Mucosa of rectum (tissue), 2 donors: Measurements from ENCODE around the gene SMARCB1.

Experiments
- H3K27ac ChIP-seq, 2 donors: one replicate each; pipeline ENCODE4 v1.7.0; 2013; ENCODE audit warnings: inconsistent platforms in 2 of 2, low read depth in 2 of 2, low read length in 2 of 2
- H3K27me3 ChIP-seq, 2 donors: one replicate each; pipeline ENCODE4 v1.7.0; 2013; ENCODE audit warnings: low read length in 2 of 2; ENCODE audit not compliant: control insufficient read depth in 2 of 2, insufficient read depth in 2 of 2
- H3K36me3 ChIP-seq, 2 donors: one replicate each; pipeline ENCODE4 v1.7.0; 2013; ENCODE audit warnings: low read length in 2 of 2; ENCODE audit not compliant: control insufficient read depth in 2 of 2, insufficient read depth in 2 of 2
- H3K4me1 ChIP-seq, 2 donors: one replicate each; pipeline ENCODE4 v1.7.0; 2013; ENCODE audit warnings: low read length in 2 of 2, mild to moderate bottlenecking in 1 of 2; ENCODE audit not compliant: control insufficient read depth in 2 of 2, insufficient read depth in 2 of 2
- H3K4me3 ChIP-seq, 2 donors: one replicate each; pipeline ENCODE4 v1.7.0; 2013; ENCODE audit warnings: low read length in 2 of 2
- H3K9ac ChIP-seq, 2 donors: one replicate each; pipeline ENCODE4 v1.7.0; 2013; ENCODE audit warnings: low read length in 2 of 2, low read depth in 1 of 2, mild to moderate bottlenecking in 1 of 2
- H3K9me3 ChIP-seq, 2 donors: one replicate each; pipeline ENCODE4 v1.7.0; 2013; ENCODE audit warnings: low read length in 2 of 2; ENCODE audit not compliant: control insufficient read depth in 2 of 2
- donor health status: healthy.
- donor health status: Normal muscosa, but diverticular disease.

Gene SMARCB1

GRCh38 chr22:23844739-23845202, 58.0 kb downstream of the SMARCB1 start:
- peak overlapping the region in 1 of 2 donors; percentile 32 for H3K9ac ChIP-seq
- H3K27ac ChIP-seq: peak overlapping the region; percentile 52 to 77
- no peaks in the 10 kb centered on the region for H3K36me3 ChIP-seq
- H3K4me3 ChIP-seq: no peak overlapping the region
- H3K27me3 ChIP-seq: no peaks in the 10 kb centered on the region
- H3K9me3 ChIP-seq: no peaks in the 10 kb centered on the region
- H3K4me1 ChIP-seq: peaks cover 20 to 22% of the 10 kb centered on the region in 2 donors

DNA sequence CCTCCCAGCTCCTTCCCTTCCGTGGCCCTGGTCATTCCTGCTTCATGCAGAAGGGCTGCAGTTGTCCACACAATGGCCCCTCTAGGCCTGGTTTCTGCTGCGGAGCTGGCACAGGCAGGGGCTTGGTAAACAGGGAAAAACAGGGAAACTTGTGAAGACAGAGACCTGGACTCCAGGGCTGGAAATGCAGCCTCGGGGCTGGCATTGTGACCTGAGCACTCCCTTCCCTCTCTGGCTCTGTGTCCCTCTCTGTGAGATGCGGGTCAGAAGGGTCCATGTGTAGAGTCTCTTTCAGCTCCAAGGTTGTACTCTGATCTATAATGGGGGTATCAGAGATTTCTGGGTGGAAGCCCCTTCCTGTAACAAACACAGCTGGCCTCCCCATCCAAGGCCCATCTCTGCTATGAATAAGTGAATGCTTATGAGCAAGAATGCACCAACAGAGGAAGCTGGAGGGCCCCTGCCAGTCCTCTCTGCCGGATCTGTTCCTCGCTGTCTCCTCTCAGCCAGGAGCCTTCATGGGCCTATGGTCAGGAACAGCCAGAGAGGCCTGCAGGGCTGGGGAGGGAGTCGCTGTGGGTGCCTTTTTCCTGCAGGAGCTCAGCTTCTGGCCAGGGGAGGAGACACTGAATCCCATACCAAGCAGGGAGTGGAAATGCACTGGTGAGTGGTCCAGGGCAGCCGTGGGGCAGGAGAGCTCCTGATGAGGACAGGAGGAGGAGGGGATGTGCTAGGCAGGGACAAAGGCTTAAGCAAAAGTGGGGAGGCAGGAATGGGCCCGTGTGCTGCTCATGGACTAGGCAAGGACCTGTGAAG, 58.7 kb downstream of the SMARCB1 start:
- Histone ChIP-seq H3K27ac (peak overlapping the region; percentile 52 to 77), H3K4me1 (peaks cover 21 to 22% of the 10 kb centered on the region in 2 donors), H3K36me3 (no peaks in the 10 kb centered on the region), H3K4me3 (no peak overlapping the region), H3K27me3 (peaks cover 0 to 3% of the 10 kb centered on the region in 2 donors), H3K9me3 (no peaks in the 10 kb centered on the region), H3K9ac (peak overlapping the region in 1 of 2 donors; percentile 24)

DNA sequence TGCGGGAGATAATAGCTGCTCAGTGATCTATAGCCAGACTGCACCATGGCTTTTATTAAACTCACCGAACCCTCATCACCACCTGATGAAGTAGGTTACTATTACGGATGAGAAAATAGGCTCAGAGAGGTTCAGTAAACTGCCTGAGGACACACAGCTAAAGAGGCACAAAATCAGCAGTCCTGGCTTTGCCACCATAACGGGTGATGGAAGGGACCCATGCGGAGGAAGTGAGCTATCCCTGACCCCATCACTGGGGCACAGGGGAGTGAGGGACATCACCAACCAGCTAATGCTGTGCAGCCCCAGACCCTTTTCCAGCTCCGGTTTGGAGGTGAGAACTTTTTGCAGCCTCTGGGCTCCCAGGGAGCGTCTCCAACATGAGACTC, 59.3 kb downstream of the SMARCB1 start:
- peak overlapping the region; percentile 35 to 77 for H3K27ac ChIP-seq
- H3K9me3 ChIP-seq: no peaks in the 10 kb centered on the region
- H3K4me1 ChIP-seq: peaks cover 21 to 22% of the 10 kb centered on the region in 2 donors
- peaks cover 0 to 5% of the 10 kb centered on the region in 2 donors for H3K27me3 ChIP-seq
- H3K9ac ChIP-seq: no peak overlapping the region
- no peaks in the 10 kb centered on the region for H3K36me3 ChIP-seq
- no peak overlapping the region for H3K4me3 ChIP-seq

GRCh38 chr22:23847310-23847920, 60.6 kb downstream of the SMARCB1 start:
- H3K9ac ChIP-seq: no peak overlapping the region
- H3K36me3 ChIP-seq: no peaks in the 10 kb centered on the region
- peaks cover 0 to 5% of the 10 kb centered on the region in 2 donors for H3K27me3 ChIP-seq
- H3K9me3 ChIP-seq: no peaks in the 10 kb centered on the region
- H3K27ac ChIP-seq: peak overlapping the region in 1 of 2 donors; percentile 77
- no peak overlapping the region for H3K4me3 ChIP-seq
- H3K4me1 ChIP-seq: peaks cover 21 to 22% of the 10 kb centered on the region in 2 donors

- H3K9ac ChIP-seq: no peak overlapping the region
Observed at GRCh38 chr22:23847991-23848864, 61.5 kb downstream of the SMARCB1 start.

DNA sequence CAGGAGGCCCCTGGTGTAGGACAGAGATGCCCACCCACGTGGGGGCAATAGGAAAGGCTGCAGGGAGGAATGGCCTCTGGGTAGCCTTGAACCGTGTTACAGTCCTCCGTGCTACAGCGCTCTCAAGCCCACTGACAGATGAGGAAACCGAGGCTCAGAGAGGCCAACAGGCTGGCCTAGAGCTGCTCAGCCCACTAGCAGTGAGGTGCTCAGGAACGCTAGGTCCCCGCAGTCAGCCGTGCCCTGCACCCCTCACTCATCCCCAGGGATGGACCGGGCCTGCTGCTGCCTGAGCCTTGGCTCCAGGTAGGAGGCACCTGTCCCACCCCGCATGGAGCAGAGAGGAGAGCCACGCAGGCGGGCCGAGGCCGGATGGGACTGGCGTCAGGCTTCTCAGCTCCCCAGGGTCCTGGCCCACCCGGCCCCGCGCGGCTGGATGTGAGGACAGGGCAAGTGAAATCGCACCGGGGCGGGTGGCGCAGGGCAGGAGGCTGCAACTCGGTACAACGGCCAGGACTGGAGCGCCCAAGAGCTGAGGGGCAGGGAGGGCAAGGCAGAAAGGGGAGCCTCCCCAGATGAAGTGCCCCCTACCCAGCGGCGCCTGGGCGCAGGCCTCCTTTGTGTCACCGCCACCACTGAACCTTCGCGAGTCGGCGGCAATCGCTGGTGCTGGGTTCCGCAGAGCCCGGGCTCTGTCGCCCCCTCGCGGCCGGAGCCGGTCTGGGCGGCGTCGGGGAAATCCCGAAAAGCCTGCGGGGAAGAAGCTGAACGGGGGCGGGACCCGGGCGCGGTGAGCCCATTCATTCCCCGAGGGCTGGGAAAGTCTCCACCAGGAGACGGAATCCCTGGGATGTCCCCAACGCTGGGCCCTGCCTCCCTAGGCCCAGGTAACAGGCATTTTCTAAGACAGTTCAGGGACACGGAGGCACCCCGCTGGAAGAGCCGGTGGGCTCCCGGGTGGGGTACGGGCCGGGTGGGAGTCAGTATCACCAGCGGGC, 62.5 kb downstream of the SMARCB1 start:
- no peak overlapping the region for H3K4me3 ChIP-seq
- H3K9ac ChIP-seq: no peak overlapping the region
- H3K36me3 ChIP-seq: no peaks in the 10 kb centered on the region
- H3K27ac ChIP-seq: no peak overlapping the region
- peaks cover 0 to 5% of the 10 kb centered on the region in 2 donors for H3K27me3 ChIP-seq
- H3K9me3 ChIP-seq: no peaks in the 10 kb centered on the region
- H3K4me1 ChIP-seq: peaks cover 21 to 22% of the 10 kb centered on the region in 2 donors

More at GRCh38 chr22:23847991-23848864, 61.5 kb downstream of the SMARCB1 start:
- H3K27me3 ChIP-seq: peaks cover 0 to 5% of the 10 kb centered on the region in 2 donors
- peaks cover 21 to 22% of the 10 kb centered on the region in 2 donors for H3K4me1 ChIP-seq
- H3K36me3 ChIP-seq: no peaks in the 10 kb centered on the region
- no peak overlapping the region for H3K4me3 ChIP-seq
- H3K27ac ChIP-seq: peak overlapping the region in 1 of 2 donors; percentile 77
- H3K9me3 ChIP-seq: no peaks in the 10 kb centered on the region

DNA sequence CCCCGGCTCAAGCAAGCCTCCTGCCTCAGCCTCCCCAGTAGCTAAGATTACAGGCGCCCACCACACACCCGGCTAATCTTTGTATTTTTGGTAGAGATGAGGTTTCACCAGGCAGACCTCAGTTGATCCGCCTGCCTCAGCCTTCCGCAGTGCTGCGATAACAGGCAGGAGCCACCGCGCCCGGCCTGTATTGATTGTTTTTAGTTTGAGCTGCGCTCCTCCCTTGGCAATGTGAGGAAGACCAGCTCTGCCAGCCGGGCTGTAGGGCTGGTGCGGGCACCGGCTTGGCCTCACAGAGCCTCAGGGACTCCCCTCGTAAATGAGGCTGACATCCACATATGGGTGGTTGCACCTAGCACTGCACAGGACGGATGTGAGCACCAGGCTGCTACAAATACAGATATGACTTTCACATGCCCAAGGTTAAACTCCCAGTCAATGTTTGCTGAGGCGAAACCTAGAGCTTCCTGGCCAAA, 63.4 kb downstream of the SMARCB1 start:
- H3K4me1 ChIP-seq: peaks cover 15 to 17% of the 10 kb centered on the region in 2 donors
- H3K9me3 ChIP-seq: no peaks in the 10 kb centered on the region
- peaks cover 0 to 5% of the 10 kb centered on the region in 2 donors for H3K27me3 ChIP-seq
- H3K27ac ChIP-seq: no peak overlapping the region
- H3K9ac ChIP-seq: no peak overlapping the region
- H3K4me3 ChIP-seq: no peak overlapping the region
- no peaks in the 10 kb centered on the region for H3K36me3 ChIP-seq

DNA sequence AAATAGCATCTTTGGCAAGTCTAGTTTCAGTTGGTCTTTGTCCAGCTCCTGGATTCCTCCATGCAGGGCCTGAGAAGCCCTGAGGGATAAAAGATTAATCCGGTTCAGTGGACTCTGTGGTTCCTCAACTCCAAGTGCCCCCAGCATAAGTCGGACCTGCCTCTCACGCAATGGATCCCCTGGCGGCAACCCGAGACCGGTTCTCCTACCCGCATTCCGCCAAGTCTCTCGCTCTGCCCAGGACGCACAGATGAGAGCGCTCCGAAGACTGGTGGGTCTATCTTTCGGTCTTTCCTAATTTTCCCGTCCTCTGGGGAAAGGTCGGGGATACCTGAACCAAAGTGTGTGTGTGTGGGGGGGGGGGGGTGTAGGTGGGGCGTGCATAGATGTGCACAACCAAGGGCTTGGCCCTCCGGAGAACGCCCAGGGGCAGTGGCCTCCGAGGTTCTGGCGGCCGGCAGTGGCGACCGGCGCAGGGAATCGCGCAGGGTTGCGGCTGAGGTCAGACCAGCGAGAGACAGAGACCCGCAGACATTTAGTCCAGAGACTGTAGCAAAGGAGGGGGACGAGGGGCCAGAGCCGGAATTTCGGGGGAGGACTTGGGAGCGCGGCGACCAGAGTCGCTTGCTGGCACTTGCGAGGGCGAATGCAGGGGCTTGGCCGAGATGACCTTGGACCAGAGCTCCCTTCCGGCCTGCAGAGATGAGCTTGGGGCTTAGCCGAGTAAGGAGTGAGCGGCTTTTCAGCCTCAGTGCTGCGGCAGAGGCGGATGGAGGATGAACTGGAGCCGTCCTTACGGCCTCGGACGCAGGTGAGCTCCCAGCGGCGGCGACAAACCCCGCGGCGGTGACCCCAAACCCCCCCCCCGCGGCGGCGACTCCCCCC, 70.2 kb downstream of the SMARCB1 start:
- Histone ChIP-seq H3K4me1 (peaks cover 8% of the 10 kb centered on the region in 2 donors), H3K9me3 (no peaks in the 10 kb centered on the region), H3K4me3 (peak overlapping the region; percentile 81 to 95), H3K36me3 (no peaks in the 10 kb centered on the region), H3K9ac (peak overlapping the region; percentile 79 to 85), H3K27ac (peak overlapping the region; percentile 77 to 92), H3K27me3 (no peaks in the 10 kb centered on the region)
